Measurements from ENCODE around the gene LAMC1. TPM values are rescaled to one million over a fixed set of nuclear protein-coding genes. Genes with fewer than 3 reads are reported as not detected.

Gene LAMC1
- total and polyA plus RNA-seq, 2 of the 4 experiments (the other 2 are of a cell fraction), result 249 to 394 TPM

- no peak overlapping the region for H2BK15ac ChIP-seq (ENCODE audit: low read depth, low read length)
- no peak overlapping the region for H3K56ac ChIP-seq (ENCODE audit: extremely low read depth, insufficient read depth, low read length)
- H2BK120ac ChIP-seq (ENCODE audit: low read depth, low read length), result no peak overlapping the region
- H3K4ac ChIP-seq (ENCODE audit: low read depth, low read length), result no peak overlapping the region
- H3K79me1 ChIP-seq (ENCODE audit: low read depth in 1 of 2, low read length in 2 of 2), result no peaks in the 10 kb centered on the region
- no peak overlapping the region for H3K27ac ChIP-seq (ENCODE audit: insufficient read depth, low read length)
- H3K23ac ChIP-seq (ENCODE audit: low read depth, low read length), result no peak overlapping the region
- H3K27me3 ChIP-seq (ENCODE audit: control insufficient read depth, insufficient read depth, low read length), result no peaks in the 10 kb centered on the region
- dilution Hi-C loops (cut with HindIII; ENCODE audit: low sequenced_read_pairs, unreplicated experiment), result no loop called here
- no peaks in the 10 kb centered on the region for H3K9me1 ChIP-seq (ENCODE audit: insufficient read depth, low read length)
- BruUV-seq (replicated peaks), result no TSS peak
- no peak overlapping the region for H3K4me3 ChIP-seq (ENCODE audit: insufficient read depth, low read depth, low read length)
- no peak overlapping the region for H4K5ac ChIP-seq (ENCODE audit: low read depth, low read length)
- no peak overlapping the region for H2AK5ac ChIP-seq (ENCODE audit: low read depth, low read length)
- H3K9ac ChIP-seq (ENCODE audit: low read depth, low read length), result no peak overlapping the region
- H4K20me1 ChIP-seq (ENCODE audit: insufficient read depth, low read length), result no peaks in the 10 kb centered on the region
- no peak overlapping the region for H3K4me2 ChIP-seq (ENCODE audit: low read depth, low read length)
- ATAC-seq (ENCODE audit: low read depth) (no peak), DNase-seq (no peak)
- no CpG with 5 or more reads among the region's 4 CpGs for WGBS, 2 experiments (ENCODE audit: extremely low coverage in 2 of 2, insufficient read length in 1 of 2)
- no peak overlapping the region for H2BK5ac ChIP-seq (ENCODE audit: low read depth, low read length, poor library complexity, severe bottlenecking)
- intact Hi-C loops (cut with micrococcal nuclease), result no loop called here
- peaks cover 2% of the 10 kb centered on the region; the same call in 1 of the 2 replicates for H3K9me3 ChIP-seq (ENCODE audit: control insufficient read depth, insufficient read depth, low read length)
- no peak overlapping the region for H2BK20ac ChIP-seq (ENCODE audit: low read depth, low read length)
- ChIA-PET CTCF (no interaction called here), POLR2A (ENCODE audit: unreplicated experiment) (no interaction called here)
- H3K18ac ChIP-seq (ENCODE audit: low read depth, low read length), result no peak overlapping the region
- H2AFZ ChIP-seq (replicated peaks; ENCODE audit: low read length, poor library complexity), result no peak overlapping the region
- H4K8ac ChIP-seq (ENCODE audit: low read depth in 2 of 2, low read length in 2 of 2), result no peak overlapping the region
- no peak overlapping the region for H4K91ac ChIP-seq (ENCODE audit: insufficient read depth, low read depth, low read length)
- H3K4me1 ChIP-seq (ENCODE audit: control insufficient read depth, insufficient read depth, low read length), result no peaks in the 10 kb centered on the region
- no peak overlapping the region for H2AK9ac ChIP-seq (replicated peaks; ENCODE audit: low read depth, low read length, poor library complexity)
- in situ Hi-C loops (cut with MboI; ENCODE audit: low sequenced_read_pairs), result no loop called here
- TF ChIP-seq POLR2A (IDR thresholded peaks at IDR 0.05; ENCODE audit: low read depth, low read length) (no peak), SMC3 (IDR thresholded peaks at IDR 0.05; ENCODE audit: low read depth, low read length) (no peak), CTCF (conservative IDR thresholded peaks at IDR 0.05; ENCODE audit: low read depth, low read length) (no peak), NFE2L2 (IDR thresholded peaks at IDR 0.05; ENCODE audit: low read depth, low read length) (no peak), RAD21 (IDR thresholded peaks at IDR 0.05; ENCODE audit: low read length) (no peak), ELK1 (IDR thresholded peaks at IDR 0.05; ENCODE audit: borderline replicate concordance, low read depth, low read length) (no peak)
- H3K36me3 ChIP-seq (ENCODE audit: control insufficient read depth, insufficient read depth, low read length), result no peaks in the 10 kb centered on the region
- no peak overlapping the region for H3K14ac ChIP-seq (replicated peaks; ENCODE audit: low read depth, low read length)
Observed at GRCh38 chr1:183011859-183012258, 11.4 kb upstream of the LAMC1 start.

All from IMR-90 (cell line).